ENCODE measurements around the gene SNCA.

SNCA gene

GRCh38 chr4:89805297-89805696 lies 31.7 kb downstream of the SNCA start:
- in situ Hi-C loops (cut with HindIII; ENCODE audit: low sequenced_read_pairs): no loop called here
- TF ChIP-seq, protein P1, sequence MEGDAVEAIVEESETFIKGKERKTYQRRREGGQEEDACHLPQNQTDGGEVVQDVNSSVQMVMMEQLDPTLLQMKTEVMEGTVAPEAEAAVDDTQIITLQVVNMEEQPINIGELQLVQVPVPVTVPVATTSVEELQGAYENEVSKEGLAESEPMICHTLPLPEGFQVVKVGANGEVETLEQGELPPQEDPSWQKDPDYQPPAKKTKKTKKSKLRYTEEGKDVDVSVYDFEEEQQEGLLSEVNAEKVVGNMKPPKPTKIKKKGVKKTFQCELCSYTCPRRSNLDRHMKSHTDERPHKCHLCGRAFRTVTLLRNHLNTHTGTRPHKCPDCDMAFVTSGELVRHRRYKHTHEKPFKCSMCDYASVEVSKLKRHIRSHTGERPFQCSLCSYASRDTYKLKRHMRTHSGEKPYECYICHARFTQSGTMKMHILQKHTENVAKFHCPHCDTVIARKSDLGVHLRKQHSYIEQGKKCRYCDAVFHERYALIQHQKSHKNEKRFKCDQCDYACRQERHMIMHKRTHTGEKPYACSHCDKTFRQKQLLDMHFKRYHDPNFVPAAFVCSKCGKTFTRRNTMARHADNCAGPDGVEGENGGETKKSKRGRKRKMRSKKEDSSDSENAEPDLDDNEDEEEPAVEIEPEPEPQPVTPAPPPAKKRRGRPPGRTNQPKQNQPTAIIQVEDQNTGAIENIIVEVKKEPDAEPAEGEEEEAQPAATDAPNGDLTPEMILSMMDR (IDR thresholded peaks at IDR 0.05; ENCODE audit: low read depth, low read length, missing control alignments): no peak

DNA sequence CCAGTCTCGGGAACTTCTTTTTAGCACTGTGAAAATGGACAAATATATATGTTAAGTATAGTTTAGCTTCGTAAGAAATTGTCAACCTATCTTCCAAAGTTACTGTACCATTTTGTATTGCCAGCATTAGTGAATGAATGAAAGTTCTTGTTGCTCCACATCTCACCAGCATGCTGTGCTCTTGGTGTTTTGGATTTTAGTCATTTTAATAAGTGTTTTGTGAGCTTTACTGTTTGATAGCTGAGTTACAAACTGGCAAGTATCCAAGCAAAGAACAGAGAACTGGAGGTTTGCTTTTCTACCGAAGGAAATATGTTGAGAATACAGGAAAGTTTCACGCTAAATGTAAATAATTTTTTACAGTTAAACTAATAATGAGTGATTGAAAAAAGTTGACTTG lies 33.0 kb downstream of the SNCA start:
- no peak overlapping the region for H3K4me3 ChIP-seq (ENCODE audit: low read depth, low read length)
- no peak for DNase-seq (ENCODE audit: low read depth)
- TF ChIP-seq, protein P1 (IDR thresholded peaks at IDR 0.05; ENCODE audit: low read depth, low read length, missing control alignments): no peak
- in situ Hi-C loops (cut with HindIII; ENCODE audit: low sequenced_read_pairs): no loop called here

More at GRCh38 chr4:89805297-89805696, 31.7 kb downstream of the SNCA start:
- H3K4me3 ChIP-seq (ENCODE audit: low read depth, low read length): no peak overlapping the region
- DNase-seq (ENCODE audit: low read depth): no peak

GRCh38 chr4:89803036-89803435 lies 33.9 kb downstream of the SNCA start:
- TF ChIP-seq, protein P1 (IDR thresholded peaks at IDR 0.05; ENCODE audit: low read depth, low read length, missing control alignments): no peak
- in situ Hi-C loops (cut with HindIII; ENCODE audit: low sequenced_read_pairs): no loop called here
- DNase-seq (ENCODE audit: low read depth): no peak
- H3K4me3 ChIP-seq (ENCODE audit: low read depth, low read length): no peak overlapping the region

GRCh38 chr4:89800527-89801103 lies 36.3 kb downstream of the SNCA start:
- DNase-seq (ENCODE audit: low read depth): peak; percentile 37
- H3K4me3 ChIP-seq (ENCODE audit: low read depth, low read length): no peak overlapping the region
- TF ChIP-seq, protein P1 (IDR thresholded peaks at IDR 0.05; ENCODE audit: low read depth, low read length, missing control alignments): no peak
- in situ Hi-C loops (cut with HindIII; ENCODE audit: low sequenced_read_pairs): no loop called here

- peak; percentile 37 for DNase-seq (ENCODE audit: low read depth)
- in situ Hi-C loops (cut with HindIII; ENCODE audit: low sequenced_read_pairs): no loop called here
- no peak overlapping the region for H3K4me3 ChIP-seq (ENCODE audit: low read depth, low read length)
- TF ChIP-seq, protein P1 (IDR thresholded peaks at IDR 0.05; ENCODE audit: low read depth, low read length, missing control alignments): no peak
Observed at GRCh38 chr4:89800012-89800516, 36.9 kb downstream of the SNCA start.

- no peak for DNase-seq (ENCODE audit: low read depth)
- H3K4me3 ChIP-seq (ENCODE audit: low read depth, low read length): no peak overlapping the region
- in situ Hi-C loops (cut with HindIII; ENCODE audit: low sequenced_read_pairs): no loop called here
- TF ChIP-seq, protein P1 (IDR thresholded peaks at IDR 0.05; ENCODE audit: low read depth, low read length, missing control alignments): no peak
Observed at GRCh38 chr4:89799071-89799470, 37.9 kb downstream of the SNCA start.

All from astrocyte of the cerebellum (primary cell).